Stimulated activated CD4-positive, alpha-beta T cell treated with anti-CD3 and anti-CD28 coated beads, Interleukin-1b, Interleukin-23, amount 100 ng/mL, for 4 hours (primary cell): Measurements from ENCODE around the gene CTCF.
"Not testable (repeated sequence)": the region's sequence is repeated elsewhere in the genome, so short reads cannot be mapped to it uniquely, and the experiment has no call there.

Experiments used
- DNase-seq, 2 donors: peaks; one replicate each; pipeline ENCODE4 v3.0.0-alpha.2; 2020; ENCODE audit warnings: low read depth in 2 of 2

CTCF gene, protein sequence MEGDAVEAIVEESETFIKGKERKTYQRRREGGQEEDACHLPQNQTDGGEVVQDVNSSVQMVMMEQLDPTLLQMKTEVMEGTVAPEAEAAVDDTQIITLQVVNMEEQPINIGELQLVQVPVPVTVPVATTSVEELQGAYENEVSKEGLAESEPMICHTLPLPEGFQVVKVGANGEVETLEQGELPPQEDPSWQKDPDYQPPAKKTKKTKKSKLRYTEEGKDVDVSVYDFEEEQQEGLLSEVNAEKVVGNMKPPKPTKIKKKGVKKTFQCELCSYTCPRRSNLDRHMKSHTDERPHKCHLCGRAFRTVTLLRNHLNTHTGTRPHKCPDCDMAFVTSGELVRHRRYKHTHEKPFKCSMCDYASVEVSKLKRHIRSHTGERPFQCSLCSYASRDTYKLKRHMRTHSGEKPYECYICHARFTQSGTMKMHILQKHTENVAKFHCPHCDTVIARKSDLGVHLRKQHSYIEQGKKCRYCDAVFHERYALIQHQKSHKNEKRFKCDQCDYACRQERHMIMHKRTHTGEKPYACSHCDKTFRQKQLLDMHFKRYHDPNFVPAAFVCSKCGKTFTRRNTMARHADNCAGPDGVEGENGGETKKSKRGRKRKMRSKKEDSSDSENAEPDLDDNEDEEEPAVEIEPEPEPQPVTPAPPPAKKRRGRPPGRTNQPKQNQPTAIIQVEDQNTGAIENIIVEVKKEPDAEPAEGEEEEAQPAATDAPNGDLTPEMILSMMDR

DNA sequence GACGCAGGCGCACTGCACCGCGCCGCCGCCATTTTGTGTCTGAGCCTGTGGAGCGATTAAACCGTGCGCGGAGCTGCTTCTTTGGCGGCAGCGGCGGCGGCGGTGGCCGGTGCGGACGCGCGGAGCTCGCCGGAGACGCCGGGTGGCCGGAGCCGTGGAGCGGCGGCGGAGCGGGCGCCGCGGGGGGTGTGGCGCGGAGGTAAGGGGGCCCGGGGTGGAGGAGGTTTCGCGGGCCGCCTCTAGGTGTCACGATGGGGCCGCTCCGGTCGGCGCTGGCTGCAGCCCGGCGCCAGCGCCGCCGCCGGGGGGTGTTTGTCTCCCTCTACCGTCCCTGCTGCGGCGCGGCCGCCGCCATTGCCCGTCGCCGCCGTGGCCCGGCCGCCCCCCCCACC, at the start of gene CTCF:
Gene CTCF, plus strand, starts transcription at position 1 of the 392 bp plus-strand sequence. CDS start 48,307 bp downstream, outside the sequence.
- DNase-seq = peak; percentile 69 to 74

DNA sequence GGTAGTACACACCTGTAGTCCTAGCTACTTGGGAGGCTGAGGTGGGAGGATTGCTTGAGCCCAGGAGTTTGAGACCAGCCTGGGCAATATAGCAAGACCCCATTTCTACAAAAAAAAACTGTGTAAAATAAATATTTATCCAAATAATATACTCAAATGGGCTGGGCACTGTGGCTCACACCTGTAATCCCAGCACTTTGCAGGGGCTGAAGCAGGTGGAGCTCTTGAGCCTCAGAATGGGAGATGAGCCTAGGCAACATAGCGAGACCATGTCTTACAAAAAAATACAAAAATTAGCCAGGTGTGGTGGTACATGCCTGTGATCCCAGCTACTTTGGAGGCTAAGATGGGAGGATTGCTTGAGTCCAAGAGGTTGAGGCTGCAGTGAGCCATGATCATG, 48.4 kb upstream of the CTCF start:
- not testable (repeated sequence) for DNase-seq

DNA sequence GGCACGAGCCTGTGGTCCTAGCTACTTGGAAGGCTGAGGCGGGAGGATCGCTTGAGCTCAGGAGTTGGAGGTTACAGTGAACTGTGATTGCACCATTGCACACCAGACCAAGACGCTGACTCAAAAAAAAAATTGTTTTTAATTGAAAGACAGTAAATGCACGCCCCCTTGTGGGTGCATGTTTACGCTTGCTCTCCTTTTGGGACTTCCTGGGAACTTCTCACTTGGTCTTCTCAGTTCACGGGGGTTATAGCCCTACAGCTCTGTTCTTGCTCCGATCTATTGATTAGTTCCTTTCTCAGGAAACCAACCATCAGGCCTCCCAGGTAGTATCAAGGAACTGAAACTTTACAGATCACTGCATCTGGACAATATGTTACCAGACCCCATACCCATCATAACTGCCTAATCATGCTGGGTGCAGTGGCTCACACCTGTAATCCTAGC, 47.9 kb upstream of the CTCF start:
- peak; percentile 67 to 68 for DNase-seq

GRCh38 chr16:67516296-67517154, 45.8 kb upstream of the CTCF start:
- DNase-seq = no peak

GRCh38 chr16:67517155-67517445, 45.2 kb upstream of the CTCF start:
- DNase-seq = no peak

- no peak for DNase-seq
These were observed 44.5 kb upstream of the CTCF start for GRCh38 chr16:67517661-67518423.

- DNase-seq = no peak
These were observed 43.6 kb upstream of the CTCF start for GRCh38 chr16:67518676-67519075.

DNA sequence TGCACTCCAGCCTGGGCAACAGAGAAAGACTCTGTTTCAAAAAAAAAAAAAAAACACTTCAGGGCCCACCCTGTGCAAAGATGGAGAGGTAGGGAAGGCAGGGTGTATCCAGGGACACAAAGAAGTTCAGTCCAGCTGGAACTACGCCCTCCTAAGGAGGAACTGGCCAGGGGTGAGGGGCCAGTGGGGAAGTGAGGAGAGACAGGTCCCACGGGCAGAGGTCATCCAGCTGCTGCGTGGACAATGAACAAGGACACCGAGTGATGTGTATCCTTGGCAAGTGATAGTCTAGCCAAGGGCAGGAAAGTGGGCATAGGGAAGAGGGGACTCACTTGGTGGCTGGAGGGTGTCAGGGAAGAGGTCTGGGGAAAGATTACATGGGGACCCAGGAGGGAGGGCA, 43.1 kb upstream of the CTCF start:
- DNase-seq = no peak

- peak; percentile 97 to 98 for DNase-seq
These were observed 41.1 kb upstream of the CTCF start for GRCh38 chr16:67521095-67521804.

- DNase-seq = no peak
These were observed 37.0 kb upstream of the CTCF start for GRCh38 chr16:67525176-67525860.

DNA sequence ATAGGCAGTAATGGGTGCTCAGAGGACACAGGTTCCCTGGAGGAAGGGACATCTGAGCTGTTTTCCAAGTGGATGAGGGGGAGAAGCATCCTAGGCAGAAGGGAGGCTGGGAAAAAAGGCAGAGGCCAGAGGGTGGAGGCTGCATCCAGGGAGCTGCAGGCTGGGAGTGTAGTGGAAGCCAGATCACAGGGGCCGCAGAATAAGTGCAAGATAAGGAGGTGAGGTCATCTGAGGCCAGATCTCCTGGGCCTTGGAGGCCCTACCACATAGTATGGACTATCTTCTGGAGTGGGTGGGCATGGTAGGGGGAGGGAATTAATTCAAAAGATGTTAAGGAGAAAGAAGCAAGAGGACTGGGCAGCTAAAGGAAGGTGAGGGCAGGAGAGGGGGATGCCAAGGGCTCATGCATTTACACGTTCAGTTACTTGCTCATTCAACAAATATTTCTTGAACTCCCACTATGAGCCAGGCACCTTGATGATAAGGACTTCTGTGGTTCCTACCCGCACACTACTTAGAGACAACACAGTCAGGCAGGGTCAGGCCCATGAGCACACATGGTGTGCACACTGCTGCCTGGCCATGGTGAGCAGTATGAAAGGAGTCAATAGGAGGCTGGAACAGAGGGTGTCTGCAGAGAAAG, 36.1 kb upstream of the CTCF start:
- DNase-seq = no peak

DNA sequence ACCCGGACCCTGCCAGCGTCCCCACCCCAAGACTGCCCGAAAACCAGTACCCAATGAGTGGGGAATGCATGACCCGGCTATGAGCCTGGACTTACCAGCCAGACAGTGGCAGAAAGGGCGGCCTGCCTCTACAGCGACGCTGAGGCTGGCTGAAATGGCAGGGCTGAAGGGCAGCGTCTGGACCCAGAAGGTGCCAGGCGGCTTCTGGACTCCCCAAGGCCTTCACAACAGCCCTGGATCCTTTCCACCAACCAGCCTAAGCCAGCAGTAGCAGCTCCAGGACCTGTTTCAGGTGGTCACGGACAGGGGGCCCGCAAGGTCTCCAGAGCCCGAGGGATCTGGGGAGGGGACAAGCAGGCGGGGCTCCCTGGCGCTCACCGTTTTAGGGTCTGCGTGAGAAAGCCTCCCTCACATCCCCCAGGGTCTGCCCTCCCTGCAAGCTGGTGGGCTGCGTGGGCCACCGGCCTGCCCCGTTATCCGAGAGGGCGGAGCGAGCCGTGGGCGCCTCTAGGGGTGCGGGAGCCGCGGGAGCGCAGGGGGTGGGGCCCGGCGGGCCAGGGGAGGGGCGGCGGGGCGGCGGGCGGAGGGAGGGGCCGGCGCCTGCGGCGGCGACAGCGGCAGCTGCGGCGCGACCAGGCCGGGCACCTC, 34.0 kb upstream of the CTCF start, which contains the start of gene RIPOR1:
Gene RIPOR1, plus strand, starts transcription at position 608 of the 648 bp plus-strand sequence. CDS start 9,618 bp downstream, outside the sequence.
- DNase-seq = peak in 1 of 2 donors; percentile 47

DNA sequence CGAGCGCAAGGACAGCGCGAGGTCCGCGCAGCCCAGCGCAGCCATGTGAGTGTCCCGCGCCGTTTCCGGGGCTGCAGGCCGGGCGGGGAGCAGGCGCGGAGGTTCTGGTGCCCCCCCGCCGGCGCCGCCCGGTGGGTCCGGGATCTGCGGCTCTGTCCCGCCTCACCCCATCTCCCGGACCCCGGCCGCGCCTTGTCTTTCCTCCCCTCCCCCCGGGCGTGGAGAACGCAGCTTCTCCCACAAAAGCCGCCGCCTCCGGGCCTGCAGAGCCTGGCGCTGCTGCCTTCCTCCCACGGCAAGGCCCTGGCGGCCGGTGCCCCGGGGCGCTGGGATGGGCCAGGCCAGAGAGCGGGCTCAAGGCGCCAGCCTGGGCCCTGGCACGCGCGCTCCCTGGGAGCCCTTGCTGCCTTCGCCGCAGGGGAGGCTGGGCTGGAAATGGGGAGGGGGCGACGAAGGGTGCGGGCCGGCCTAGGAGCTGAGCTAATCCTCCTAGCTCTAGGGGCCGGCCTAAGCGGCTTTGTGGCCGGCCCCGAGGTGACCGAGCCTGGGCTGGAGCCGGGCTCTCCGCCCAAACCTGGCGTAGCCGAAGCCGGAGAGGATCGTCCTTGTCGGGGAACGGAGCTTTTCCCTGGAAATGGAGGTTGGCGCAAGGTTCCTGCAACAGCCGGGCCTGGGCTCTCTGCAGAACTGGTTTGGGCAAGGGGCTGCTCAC, 33.3 kb upstream of the CTCF start:
- DNase-seq = peak in 1 of 2 donors; percentile 29

- DNase-seq = no peak
These were observed 32.7 kb upstream of the CTCF start for GRCh38 chr16:67529582-67530012.

GRCh38 chr16:67530013-67530939, 32.0 kb upstream of the CTCF start:
- DNase-seq = no peak

- DNase-seq = no peak
These were observed 31.1 kb upstream of the CTCF start for GRCh38 chr16:67531247-67531646.

DNA sequence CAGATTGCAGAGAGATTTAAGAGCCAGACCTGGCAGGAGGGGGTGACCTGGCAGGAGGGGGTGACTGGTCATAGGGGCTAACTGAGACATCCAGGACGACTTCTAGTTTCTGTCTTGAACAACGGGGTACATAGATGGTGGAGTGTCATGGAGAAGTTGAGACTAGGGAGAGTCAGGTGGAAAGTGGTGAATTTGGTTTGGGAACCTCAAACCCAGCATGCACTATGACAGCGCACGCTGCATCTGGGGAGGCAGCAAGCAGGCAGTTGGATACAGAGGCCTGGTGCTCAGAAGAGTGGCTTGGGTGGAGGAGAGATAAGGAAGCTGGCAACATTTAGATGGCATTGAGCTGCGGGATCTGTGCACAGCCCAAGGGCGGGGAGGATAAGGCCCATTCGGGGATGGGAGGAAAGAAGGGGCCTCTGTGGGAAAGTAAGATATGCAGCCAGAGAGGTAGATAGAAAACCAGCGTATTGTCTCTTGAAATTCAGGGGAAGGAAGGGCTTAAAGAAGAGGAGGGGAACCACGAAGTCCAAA, 29.2 kb upstream of the CTCF start:
- no peak for DNase-seq
